HFF-Myc (cell line): Measurements from ENCODE around the gene TDRKH.

Source experiments
- DNase-seq: peaks from one replicate; pipeline ENCODE4 v3.0.0-alpha.2; 2011; ENCODE audit warnings: low read depth; ENCODE audit errors: extremely low read depth
- H3K4me3 ChIP-seq: replicated peaks from 2 replicates; pipeline ENCODE4 v1.5.1; 2011; ENCODE audit warnings: low read depth, mild to moderate bottlenecking, control low read depth, low read length
- CTCF ChIP-seq: IDR thresholded peaks from 2 replicates; pipeline ENCODE4 v1.5.1; 2012; ENCODE audit warnings: mild to moderate bottlenecking, low read depth, low read length, control low read depth; ENCODE audit errors: missing control alignments

TDRKH gene, protein sequence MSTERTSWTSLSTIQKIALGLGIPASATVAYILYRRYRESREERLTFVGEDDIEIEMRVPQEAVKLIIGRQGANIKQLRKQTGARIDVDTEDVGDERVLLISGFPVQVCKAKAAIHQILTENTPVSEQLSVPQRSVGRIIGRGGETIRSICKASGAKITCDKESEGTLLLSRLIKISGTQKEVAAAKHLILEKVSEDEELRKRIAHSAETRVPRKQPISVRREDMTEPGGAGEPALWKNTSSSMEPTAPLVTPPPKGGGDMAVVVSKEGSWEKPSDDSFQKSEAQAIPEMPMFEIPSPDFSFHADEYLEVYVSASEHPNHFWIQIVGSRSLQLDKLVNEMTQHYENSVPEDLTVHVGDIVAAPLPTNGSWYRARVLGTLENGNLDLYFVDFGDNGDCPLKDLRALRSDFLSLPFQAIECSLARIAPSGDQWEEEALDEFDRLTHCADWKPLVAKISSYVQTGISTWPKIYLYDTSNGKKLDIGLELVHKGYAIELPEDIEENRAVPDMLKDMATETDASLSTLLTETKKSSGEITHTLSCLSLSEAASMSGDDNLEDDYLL

DNA sequence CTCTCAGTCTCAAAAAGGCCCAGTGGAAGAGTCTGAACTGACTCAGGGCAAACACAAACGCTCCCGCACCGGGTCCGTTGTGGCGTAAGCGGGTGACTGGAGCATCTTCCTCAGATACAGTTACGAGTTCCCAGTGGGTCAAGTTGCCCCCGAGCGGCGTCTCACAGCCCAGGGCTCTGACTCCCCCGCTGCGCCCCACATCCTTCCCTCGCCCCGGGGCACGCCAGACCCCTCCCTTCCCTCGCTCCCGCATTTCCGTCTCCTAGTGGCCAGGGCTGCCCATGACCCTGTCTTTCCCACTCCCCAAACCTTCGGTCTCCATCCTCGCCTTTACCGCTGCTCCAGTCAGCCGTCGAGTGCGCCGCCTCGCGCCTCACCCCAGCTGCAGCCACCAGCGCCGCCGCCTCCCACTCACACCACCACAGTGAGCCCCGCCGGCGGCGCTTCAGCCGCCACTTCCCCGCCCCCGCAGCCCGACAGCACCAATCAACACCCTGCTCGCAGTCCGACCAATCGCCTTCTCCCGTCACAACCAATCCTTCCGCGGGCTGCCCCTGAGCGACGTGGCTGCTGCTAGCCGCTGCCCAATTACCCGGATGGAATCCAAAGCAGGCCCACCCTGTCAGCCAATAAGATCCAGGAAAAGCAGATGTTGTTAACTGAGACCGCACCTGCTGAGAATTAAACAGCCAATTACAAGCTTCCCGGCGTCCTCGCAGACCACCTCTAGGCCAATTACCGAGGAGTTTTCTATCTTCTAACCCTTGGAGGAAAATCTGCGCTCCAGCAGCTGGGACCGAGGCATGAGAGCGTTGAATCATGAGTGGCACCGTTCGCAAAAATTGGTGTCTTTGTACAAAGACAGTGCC, at the start of gene TDRKH:
TSS of gene TDRKH (minus strand) at position 430 of the 869 bp plus-strand sequence. CDS start 7,478 bp downstream, outside the sequence.
- DNase-seq: peak; percentile 92
- peak within 1 kb of the TSS; percentile 56 for H3K4me3 ChIP-seq
- peak; percentile 9 for TF ChIP-seq CTCF

DNA sequence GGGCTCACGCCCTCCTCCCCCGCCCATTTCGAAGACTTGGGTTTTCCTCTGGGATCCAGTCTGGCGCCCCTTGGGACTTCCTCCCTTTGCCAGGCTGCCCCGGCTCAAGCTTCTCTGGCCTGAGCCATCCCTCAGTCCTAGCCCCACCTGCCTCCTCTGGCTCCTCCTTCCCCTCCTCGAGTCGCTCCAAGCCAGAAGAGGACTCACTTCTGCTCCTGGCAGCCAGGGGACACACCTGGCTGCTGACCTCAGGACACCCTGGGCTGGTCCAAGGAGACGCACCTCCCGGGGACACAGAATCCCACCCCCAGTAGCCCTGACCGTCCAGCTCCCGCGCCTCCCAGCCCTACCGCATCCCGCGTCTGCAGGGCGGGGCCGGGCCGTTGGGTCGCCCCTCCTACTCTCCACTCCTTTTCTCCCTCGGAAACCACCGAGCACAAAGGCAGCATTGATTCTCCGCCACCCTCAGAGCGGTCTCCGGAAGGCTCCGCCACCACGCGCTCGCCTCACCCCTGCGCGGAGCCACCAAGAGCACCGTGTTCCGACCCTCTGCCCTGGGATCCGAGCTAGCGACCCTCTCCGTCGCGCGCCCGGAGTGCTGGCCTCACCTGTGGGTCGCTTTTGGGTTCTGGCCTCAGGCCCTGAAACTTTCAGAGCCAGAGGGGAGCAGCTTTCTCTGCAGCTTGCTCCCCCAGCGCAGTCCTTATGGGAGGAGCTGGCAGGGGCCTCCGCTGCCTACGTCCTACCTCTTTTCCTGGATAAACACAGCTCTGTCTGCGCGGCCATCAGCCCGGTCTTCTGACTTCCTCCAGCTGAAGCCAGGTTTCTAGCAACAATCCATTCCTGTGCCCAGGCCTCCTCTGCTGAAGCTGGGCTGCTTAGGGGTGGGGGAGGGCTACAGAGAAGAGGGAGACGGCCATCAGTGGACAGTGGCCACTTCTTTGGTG, 49.4 kb upstream of the TDRKH start, which contains the start of gene C2CD4D:
TSS of gene C2CD4D (minus strand) at position 364 of the 947 bp plus-strand sequence. CDS start 831 bp downstream, outside the sequence.
- H3K4me3 ChIP-seq: peak within 1 kb of the TSS; percentile 23
- TF ChIP-seq CTCF: no peak
- no peak for DNase-seq

GRCh38 chr1:151839082-151839412, 48.7 kb upstream of the TDRKH start:
- no peak for TF ChIP-seq CTCF
- no peak for DNase-seq
- peak overlapping the region; percentile 23 for H3K4me3 ChIP-seq

DNA sequence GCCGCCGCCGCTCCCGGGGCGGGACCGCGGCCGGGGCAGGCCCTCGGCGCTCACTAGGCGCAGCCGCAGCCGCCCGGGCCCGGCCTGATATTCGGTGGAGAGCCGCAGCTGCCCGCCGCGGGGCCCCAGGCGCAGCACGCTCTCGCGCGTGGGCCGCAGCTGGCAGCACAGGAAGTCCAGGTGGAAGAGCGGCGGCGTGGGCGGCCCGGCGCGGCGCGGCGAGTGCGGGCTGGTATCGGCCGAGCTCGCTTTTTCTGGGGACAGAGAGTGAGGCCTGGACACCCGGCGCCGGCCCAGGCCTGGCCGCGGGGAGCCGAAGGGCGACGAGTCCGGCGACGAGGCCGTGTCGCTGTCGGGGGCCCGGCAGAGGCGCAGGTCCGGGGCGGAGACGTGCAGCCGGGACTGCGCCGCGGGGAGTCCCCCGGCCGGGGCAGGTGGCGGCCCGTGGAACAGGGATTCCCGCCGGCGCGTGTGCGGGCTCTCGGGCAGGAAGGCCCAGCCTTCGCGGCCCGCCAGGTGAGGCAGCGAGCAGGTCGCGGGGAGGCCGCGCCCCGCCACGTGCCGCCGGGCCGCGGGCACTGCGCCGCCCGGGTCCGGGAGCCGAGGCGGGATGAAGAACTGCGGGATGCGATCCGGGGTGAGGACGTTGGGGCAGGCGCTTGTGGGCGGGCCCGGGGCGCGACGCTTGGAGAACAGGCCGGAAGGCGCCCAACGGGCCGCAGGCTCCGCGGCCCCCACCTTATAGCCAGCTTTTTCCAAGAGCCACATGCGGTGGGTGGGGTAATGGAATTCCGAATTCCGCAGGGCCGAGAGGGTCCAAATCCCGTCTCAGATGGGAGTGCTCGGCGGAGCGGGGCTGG, 48.2 kb upstream of the TDRKH start:
- H3K4me3 ChIP-seq: peak overlapping the region; percentile 26
- TF ChIP-seq CTCF: no peak

GRCh38 chr1:151837884-151838221, 47.6 kb upstream of the TDRKH start:
- no peak for DNase-seq
- no peak overlapping the region for H3K4me3 ChIP-seq
- no peak for TF ChIP-seq CTCF

More for the DNA sequence above, 48.2 kb upstream of the TDRKH start:
- DNase-seq: no peak
